Caco-2 (cell line): Measurements from ENCODE around the gene IL27RA. TPM values are rescaled to one million over a fixed set of nuclear protein-coding genes. Genes with fewer than 3 reads are reported as not detected.
"Not testable (repeated sequence)": the region's sequence is repeated elsewhere in the genome, so short reads cannot be mapped to it uniquely, and the experiment has no call there.

Source experiments
- BruUV-seq: library from RNA; stranded (reverse); fragments of 400-500 nt; replicated peaks from 2 replicates; lab custom pipeline; 2021; lab: Mats Ljungman, UMichigan
- CTCF ChIA-PET: fragments of 300-600 bp; sonication (Branson Sonifier 250); formaldehyde crosslinking; loops from one replicate; lab custom pipeline; 2022; ENCODE audit warnings: antibody characterized with exemption; lab: Charles Lee
- POLR2A ChIA-PET: fragments of 300-600 bp; sonication (Branson Sonifier 250); formaldehyde crosslinking; loops from one replicate; lab custom pipeline; 2022; ENCODE audit warnings: antibody characterized with exemption; lab: Charles Lee
- DNase-seq, 2 experiments: peaks; one replicate each; pipeline versions ENCODE4 v3.0.0 to v3.0.0-alpha.2; 2020 to 2022
- H3K27me3 ChIP-seq: replicated peaks from 2 replicates; pipeline ENCODE4 v1.6.0; 2011; ENCODE audit warnings: low read length; ENCODE audit not compliant: control insufficient read depth, insufficient read depth
- H3K36me3 ChIP-seq: 2 replicates; pipeline ENCODE4 v1.5.1; 2011; ENCODE audit warnings: low read length; ENCODE audit not compliant: control insufficient read depth, insufficient read depth
- H3K4me1 ChIP-seq: fragments of 250-450 bp; sonication (Bioruptor Pico); 2 replicates; pipeline ENCODE4 v1.5.1; 2020; ENCODE audit warnings: mild to moderate bottlenecking
- H3K4me3 ChIP-seq: 2 replicates; pipeline ENCODE4 v1.5.1; 2011; ENCODE audit warnings: low read depth, mild to moderate bottlenecking, control low read depth, low read length
- H3K9me3 ChIP-seq: fragments of 250-450 bp; sonication (Bioruptor Pico); 2 replicates; pipeline ENCODE4 v1.5.1; 2020; ENCODE audit warnings: mild to moderate bottlenecking, moderate library complexity
- H3K27ac Mint-ChIP-seq: one replicate; pipeline ENCODE4 v1.8.0; 2022; ENCODE audit warnings: mixed read lengths; ENCODE audit not compliant: unreplicated experiment
- H3K27me3 Mint-ChIP-seq: one replicate; pipeline ENCODE4 v1.8.0; 2022; ENCODE audit warnings: mixed read lengths; ENCODE audit not compliant: insufficient read depth, unreplicated experiment
- H3K36me3 Mint-ChIP-seq: one replicate; pipeline ENCODE4 v1.8.0; 2022; ENCODE audit warnings: mild to moderate bottlenecking, mixed read lengths; ENCODE audit not compliant: insufficient read depth, unreplicated experiment
- H3K4me1 Mint-ChIP-seq: one replicate; pipeline ENCODE4 v1.8.0; 2022; ENCODE audit warnings: low read depth, mixed read lengths; ENCODE audit not compliant: unreplicated experiment
- H3K4me3 Mint-ChIP-seq: one replicate; pipeline ENCODE4 v1.8.0; 2022; ENCODE audit warnings: mild to moderate bottlenecking, moderate library complexity, mixed read lengths; ENCODE audit not compliant: unreplicated experiment
- H3K9me3 Mint-ChIP-seq: one replicate; pipeline ENCODE4 v1.8.0; 2022; ENCODE audit warnings: mixed read lengths; ENCODE audit not compliant: unreplicated experiment
- CTCF ChIP-seq, 2 experiments: fragments of 200-600 bp in 1 of 2; IDR thresholded peaks; 1 replicate in 1 of 2; 2 replicates in 1 of 2; pipeline versions ENCODE4 v1.5.1 to v1.8.0; 2011 to 2022; ENCODE audit warnings: antibody characterized with exemption in 1 of 2, control low read depth in 1 of 2, inconsistent platforms in 1 of 2, low read depth in 1 of 2, low read length in 1 of 2, mild to moderate bottlenecking in 1 of 2, moderate library complexity in 1 of 2; ENCODE audit not compliant: insufficient read depth in 1 of 2, severe bottlenecking in 1 of 2, unreplicated experiment in 1 of 2
- intact Hi-C: fragments of 100-400 bp; cut with micrococcal nuclease; formaldehyde crosslinking; loops from one replicate; pipeline ENCODE4 v1.10.0; 2022; ENCODE audit not compliant: unreplicated experiment
- total RNA-seq: library from RNA; stranded (reverse); gene quantifications from 2 replicates; pipeline ENCODE4 v1.2.3, GENCODE V29; 2022

IL27RA gene
- total RNA-seq, 1 experiment from 2014 or later = 4.7 TPM

DNA sequence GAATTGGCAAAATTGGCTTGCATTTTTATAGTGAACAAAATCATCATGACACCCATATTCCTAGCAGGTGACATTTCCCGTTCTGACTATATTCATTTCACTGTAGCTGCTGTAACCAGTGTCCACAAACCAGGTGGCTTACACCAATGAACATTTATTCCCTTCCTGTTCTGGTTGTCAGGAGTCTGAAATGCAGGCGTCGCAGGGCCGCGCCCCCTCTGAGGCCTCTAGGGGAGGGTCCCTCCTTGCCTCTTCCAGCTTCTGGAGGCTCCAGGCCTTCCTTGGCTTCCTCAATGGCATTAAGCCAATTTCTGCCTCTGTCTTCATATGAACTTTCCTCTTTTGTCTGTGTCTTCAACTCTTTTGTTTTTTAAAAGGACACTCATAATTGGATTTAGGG, 10.1 kb upstream of the IL27RA start:
- Mint-ChIP-seq H3K9me3 (no peaks in the 10 kb centered on the region), H3K27me3 (no peaks in the 10 kb centered on the region), H3K27ac (no peak overlapping the region), H3K4me1 (peaks cover 13% of the 10 kb centered on the region), H3K4me3 (no peak overlapping the region), H3K36me3 (peaks cover 5% of the 10 kb centered on the region)
- BruUV-seq = no TSS peak
- ChIA-PET CTCF (interaction anchor here (1.5 kb wide), 1 partner anchor 10 kb away, joined by 6 read pairs; the partner anchor contains the start of gene IL27RA), POLR2A (no interaction called here)
- Histone ChIP-seq H3K4me3 (no peak overlapping the region), H3K9me3 (no peaks in the 10 kb centered on the region), H3K27me3 (no peaks in the 10 kb centered on the region), H3K4me1 (no peaks in the 10 kb centered on the region), H3K36me3 (no peaks in the 10 kb centered on the region)
- no peak for DNase-seq
- intact Hi-C loops = no loop called here
- no peak for TF ChIP-seq CTCF (IDR thresholded peaks at IDR 0.05; ENCODE audit: insufficient read depth in 1 of 2, low read depth in 1 of 2, low read length in 1 of 2, severe bottlenecking in 1 of 2, unreplicated experiment in 1 of 2)

- TF ChIP-seq CTCF (IDR thresholded peaks at IDR 0.05; ENCODE audit: insufficient read depth in 1 of 2, low read depth in 1 of 2, low read length in 1 of 2, severe bottlenecking in 1 of 2, unreplicated experiment in 1 of 2) = no peak
- no peaks in the 10 kb centered on the region for H3K4me1 ChIP-seq
- Mint-ChIP-seq H3K4me3 (no peak overlapping the region), H3K36me3 (peaks cover 5% of the 10 kb centered on the region), H3K9me3 (no peaks in the 10 kb centered on the region), H3K27me3 (no peaks in the 10 kb centered on the region), H3K4me1 (peaks cover 12% of the 10 kb centered on the region), H3K27ac (no peak overlapping the region)
- POLR2A ChIA-PET = no interaction called here
- H3K36me3 ChIP-seq = no peaks in the 10 kb centered on the region
- intact Hi-C loops = no loop called here
- H3K4me3 ChIP-seq = no peak overlapping the region
- H3K27me3 ChIP-seq = no peaks in the 10 kb centered on the region
- BruUV-seq = no TSS peak
- no peak for DNase-seq
- H3K9me3 ChIP-seq = no peaks in the 10 kb centered on the region
- CTCF ChIA-PET = interaction anchor here (1.5 kb wide), 1 partner anchor 9 kb away, joined by 6 read pairs; the partner anchor contains the start of gene IL27RA
Observed at GRCh38 chr19:14022469-14022868, 9.1 kb upstream of the IL27RA start.

- no peaks in the 10 kb centered on the region for H3K27me3 Mint-ChIP-seq
- ChIA-PET CTCF (interaction anchor here (0.7 kb wide), 1 partner anchor 35 kb away, joined by 4 read pairs; no protein-coding TSS in a partner anchor), POLR2A (no interaction called here)
- H3K27ac Mint-ChIP-seq = peak overlapping the region; percentile 80
- intact Hi-C loops = no loop called here
- H3K4me1 ChIP-seq = no peaks in the 10 kb centered on the region
- no peaks in the 10 kb centered on the region for H3K9me3 Mint-ChIP-seq
- TF ChIP-seq CTCF (IDR thresholded peaks at IDR 0.05; ENCODE audit: insufficient read depth in 1 of 2, low read depth in 1 of 2, low read length in 1 of 2, severe bottlenecking in 1 of 2, unreplicated experiment in 1 of 2) = peak; percentile 55 to 64
- no peaks in the 10 kb centered on the region for H3K9me3 ChIP-seq
- no peak overlapping the region for H3K4me3 ChIP-seq
- H3K4me1 Mint-ChIP-seq = peaks cover 6% of the 10 kb centered on the region
- no peak overlapping the region for H3K4me3 Mint-ChIP-seq
- H3K27me3 ChIP-seq = no peaks in the 10 kb centered on the region
- no peaks in the 10 kb centered on the region for H3K36me3 ChIP-seq
- H3K36me3 Mint-ChIP-seq = no peaks in the 10 kb centered on the region
- DNase-seq = peak; percentile 65 to 68
- no TSS peak for BruUV-seq
Observed at GRCh38 chr19:14023404-14024235, 7.9 kb upstream of the IL27RA start.

DNA sequence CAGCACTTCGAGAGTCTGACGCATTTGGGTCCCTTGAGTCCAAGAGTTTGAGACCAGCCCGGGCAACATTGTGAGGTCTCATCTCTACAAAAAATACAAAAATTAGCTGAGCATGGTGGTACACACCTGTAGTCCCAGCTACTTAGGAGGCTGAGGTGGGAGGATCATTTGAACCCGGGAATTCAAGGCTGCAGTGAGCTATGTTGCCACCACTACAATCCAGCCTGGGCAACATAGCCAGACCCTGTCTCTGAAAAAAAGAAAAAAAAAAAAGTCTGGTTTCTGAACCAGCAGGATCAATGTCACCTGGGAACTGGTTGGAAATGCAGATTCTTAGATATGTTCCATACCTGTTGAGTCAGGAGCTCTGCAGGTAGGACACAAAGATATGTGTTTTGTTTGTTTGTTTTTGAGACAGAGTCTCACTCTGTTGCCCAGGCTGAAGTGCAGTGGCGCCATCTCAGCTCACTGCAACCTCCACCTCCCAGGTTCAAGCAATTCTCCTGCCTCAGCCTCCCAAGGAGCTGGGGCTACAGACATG, 4.8 kb upstream of the IL27RA start:
- H3K4me1 ChIP-seq, H3K27me3 ChIP-seq, H3K27me3 Mint-ChIP-seq, intact Hi-C loops, DNase-seq, H3K4me3 ChIP-seq, H3K36me3 Mint-ChIP-seq, H3K4me1 Mint-ChIP-seq, H3K9me3 ChIP-seq, H3K9me3 Mint-ChIP-seq, H3K36me3 ChIP-seq, CTCF ChIA-PET, H3K4me3 Mint-ChIP-seq, BruUV-seq, H3K27ac Mint-ChIP-seq, POLR2A ChIA-PET: not testable (repeated sequence)
